NCI-H146 treated with DMSO at 0.1 percent for 48 hours (cell line): Measurements from ENCODE around the gene SARS1.
"Not testable (repeated sequence)": the region's sequence is repeated elsewhere in the genome, so short reads cannot be mapped to it uniquely, and the experiment has no call there.

ENCODE experiments used
- DNase-seq: peaks from one replicate; lab custom pipeline; 2025; ENCODE audit not compliant: unreplicated experiment; lab: John Stamatoyannopoulos, UW

The SARS1 gene

GRCh38 chr1:109272831-109273547 is 59.3 kb downstream of the SARS1 start:
- DNase-seq, result no peak

- no peak for DNase-seq
Observed at GRCh38 chr1:109273570-109274288, 60.0 kb downstream of the SARS1 start.

- DNase-seq, result peak; percentile 60
Observed at GRCh38 chr1:109274533-109275476, 61.1 kb downstream of the SARS1 start.

DNA sequence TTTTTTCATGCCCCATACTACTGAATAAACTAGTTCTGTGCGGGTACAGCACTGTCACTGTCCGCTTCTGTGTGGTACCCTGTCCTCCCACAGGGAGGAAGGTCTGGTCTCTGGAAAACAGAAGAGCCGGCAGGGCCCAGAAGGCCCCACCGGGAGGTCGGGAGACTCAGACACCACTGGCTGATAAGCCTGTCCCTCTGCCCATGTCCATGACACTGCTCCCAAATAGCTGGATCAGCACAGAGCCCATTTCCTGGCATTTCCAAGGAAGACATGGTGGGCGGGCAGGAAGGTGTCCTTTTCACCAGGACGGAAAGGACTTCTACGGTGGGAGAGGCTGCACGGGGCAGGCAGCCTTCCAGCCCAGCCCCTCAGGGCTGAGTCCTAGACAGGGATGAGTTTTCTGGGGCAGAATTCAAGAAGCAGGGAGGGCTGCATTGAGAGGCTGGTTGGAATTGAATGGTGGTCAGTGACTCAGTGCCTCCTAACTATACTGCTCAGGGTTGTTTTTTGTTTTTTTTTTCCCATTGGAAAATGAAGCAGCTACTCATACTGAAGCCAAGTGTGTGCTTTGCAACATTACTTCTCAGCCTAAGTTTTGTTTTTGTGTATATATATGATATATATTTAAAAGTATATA is 62.1 kb downstream of the SARS1 start:
- no peak for DNase-seq

- peak; percentile 57 for DNase-seq
Observed at GRCh38 chr1:109277434-109278204, 63.9 kb downstream of the SARS1 start.

GRCh38 chr1:109279615-109280278 is 66.0 kb downstream of the SARS1 start:
- DNase-seq, result no peak

GRCh38 chr1:109280862-109281261 is 67.1 kb downstream of the SARS1 start:
- DNase-seq, result no peak

DNA sequence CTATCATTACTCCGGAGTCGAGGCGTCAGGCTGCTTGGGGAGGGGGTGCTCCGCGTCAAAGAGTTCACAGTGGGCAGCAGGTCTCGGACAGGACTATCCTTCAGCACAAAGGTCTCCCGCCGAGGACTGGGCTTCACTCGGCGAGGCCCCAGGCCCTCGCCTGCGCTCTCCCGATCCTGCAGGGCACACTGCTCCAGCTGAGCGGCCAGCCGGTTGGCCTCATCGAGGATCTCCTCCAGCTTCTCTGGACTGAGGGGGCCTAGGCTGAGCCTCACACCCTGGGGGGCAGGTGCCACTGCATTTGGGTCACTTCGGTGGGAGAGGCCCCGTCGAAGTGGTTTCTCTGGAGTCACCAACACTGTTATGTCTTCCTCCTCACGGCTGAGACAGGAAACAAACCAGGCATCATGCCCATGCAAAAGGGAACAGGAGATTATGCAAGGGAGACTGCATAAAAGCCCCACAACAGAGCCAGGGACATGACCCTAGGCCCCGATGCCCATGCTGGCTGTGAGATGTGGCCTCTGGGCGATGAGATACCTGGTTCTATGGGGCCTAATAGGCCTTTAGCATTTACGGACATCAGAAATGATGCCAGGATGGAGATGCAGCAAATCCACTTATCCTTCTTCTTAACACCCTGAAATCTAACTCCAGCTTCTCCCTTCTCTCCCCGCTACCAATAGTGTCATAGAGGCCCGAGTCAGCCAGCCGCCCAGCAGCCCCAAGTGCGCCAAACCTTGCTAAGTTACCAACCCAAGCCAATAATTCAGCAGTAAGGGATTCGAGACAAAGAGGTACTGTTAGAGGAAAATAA is 68.2 kb downstream of the SARS1 start:
- DNase-seq, result no peak

DNA sequence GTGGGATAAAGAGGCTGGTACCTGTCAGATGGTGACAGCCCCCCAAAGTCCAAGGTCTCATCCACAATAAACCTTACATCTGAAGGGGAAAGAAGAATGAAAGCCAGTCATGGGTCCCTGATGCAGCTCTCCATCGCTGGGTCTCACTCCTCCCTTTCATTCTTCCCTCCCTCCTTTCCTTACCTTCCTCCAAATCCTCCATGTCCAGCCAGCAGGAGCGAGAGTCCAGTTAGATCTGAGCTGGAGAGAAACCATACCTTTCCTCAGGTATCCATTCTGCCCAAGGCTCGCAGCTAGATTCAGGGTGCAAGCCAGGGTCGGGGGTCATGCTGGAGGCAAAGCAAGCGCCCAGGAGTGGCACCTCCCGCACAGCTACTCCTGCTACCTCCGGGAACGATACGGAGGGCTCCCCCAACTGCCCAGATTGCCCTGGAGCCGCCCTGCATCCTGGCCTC is 68.8 kb downstream of the SARS1 start:
- DNase-seq, result no peak

DNA sequence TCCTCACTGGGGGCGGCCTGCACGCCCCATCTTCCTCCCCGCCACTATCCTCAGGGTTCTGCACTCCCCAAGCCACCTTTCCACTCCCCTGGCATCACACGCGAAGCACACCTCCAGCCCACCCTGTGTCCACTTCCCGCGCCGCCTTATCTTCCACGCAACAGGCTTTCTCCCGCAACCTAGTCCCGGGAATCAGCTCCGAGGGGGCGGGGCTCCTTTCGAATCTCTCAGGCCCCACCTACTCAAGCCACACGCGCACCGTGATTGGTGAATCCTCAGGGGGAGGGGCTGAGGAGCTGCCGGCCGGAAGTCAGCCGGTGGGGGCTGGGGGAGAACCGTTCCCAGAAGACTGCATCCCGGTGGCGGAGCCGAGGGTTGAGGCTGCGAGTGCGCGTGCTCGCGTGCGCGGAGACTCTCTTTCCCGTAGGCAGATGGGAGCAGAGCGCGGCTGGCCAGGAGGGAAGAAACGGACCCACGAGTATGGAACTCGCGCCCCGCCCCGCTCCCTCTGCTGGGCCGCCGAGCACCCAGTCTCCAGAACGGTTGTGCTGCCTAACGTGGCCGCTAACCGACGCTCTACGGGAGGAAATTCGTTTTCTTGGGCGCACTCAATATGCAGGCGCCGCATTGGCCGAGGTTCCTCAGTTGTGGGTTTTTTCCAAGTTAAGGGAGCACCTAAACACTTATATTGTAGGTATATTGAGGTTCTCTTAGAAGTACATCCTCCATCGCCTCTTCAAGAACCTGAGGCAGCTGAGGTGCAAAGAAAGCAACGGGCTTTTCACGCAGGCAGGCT is 69.4 kb downstream of the SARS1 start, which contains the start of gene PSRC1:
Gene PSRC1 (minus strand): TSS at position 194 of the 796 bp plus-strand sequence.
- peak; percentile 87 for DNase-seq

GRCh38 chr1:109283748-109284600 is 70.3 kb downstream of the SARS1 start:
- no peak for DNase-seq

DNA sequence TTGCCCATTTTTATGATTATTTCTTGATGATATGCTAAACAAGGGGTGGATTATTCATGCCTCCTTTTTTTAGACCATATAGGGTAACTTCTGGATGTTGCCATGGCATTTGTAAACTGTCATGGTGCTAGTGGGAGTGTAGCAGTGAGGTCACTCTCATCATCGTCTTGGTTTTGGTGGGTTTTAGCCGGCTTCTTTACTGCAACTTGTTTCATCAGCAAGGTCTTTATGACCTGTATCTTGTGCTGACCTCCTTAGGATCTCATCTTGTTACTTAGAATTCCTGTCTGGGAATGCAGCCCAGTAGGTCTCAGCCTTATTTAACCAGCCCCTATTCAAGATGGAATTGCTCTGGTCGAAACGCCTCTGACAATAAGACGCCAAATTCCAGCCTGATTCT is 73.0 kb downstream of the SARS1 start:
- not testable (repeated sequence) for DNase-seq
